D721Med (cell line): ENCODE data around the gene MAD1L1.
A peak's percentile ranks its signal among the peaks of the same experiment; 100 is the strongest.

ENCODE experiments used
- DNase-seq: peaks from one replicate; pipeline ENCODE4 v3.0.0; 2011; ENCODE audit warnings: low spot score; ENCODE audit not compliant: insufficient read length
- FAIRE-seq: peaks from 2 replicates; lab custom pipeline; 2011; peaks lifted over from hg19 to GRCh38; lab: Jason Lieb, UNC
- CTCF ChIP-seq: IDR thresholded peaks from 2 replicates; pipeline ENCODE4 v1.5.1; 2012; ENCODE audit warnings: mild to moderate bottlenecking, control low read depth; ENCODE audit not compliant: insufficient read depth; ENCODE audit errors: missing control alignments

The MAD1L1 gene

GRCh38 chr7:2114926-2115759 lies 117.6 kb downstream of the MAD1L1 start:
- DNase-seq (no peak), FAIRE-seq (no peak)
- TF ChIP-seq CTCF, result no peak

DNA sequence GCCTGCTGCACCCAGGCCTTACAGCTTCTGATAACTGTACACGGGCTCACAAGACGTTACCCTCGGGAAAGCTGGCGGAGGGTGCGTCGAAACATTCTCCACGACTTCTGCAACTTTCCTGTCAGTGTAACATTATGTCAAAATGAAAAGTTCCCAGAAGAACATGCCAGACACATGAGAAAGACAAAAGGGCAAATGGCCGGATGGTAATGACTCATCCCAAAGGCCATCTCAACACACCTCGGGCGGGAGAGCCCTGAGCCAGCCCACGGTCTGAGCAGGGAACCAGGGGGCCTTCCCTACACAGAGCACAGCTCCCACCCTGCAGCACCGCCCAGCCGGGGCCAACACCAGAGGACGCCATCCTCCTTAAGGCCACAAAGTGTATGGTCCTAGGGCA lies 118.7 kb downstream of the MAD1L1 start:
- FAIRE-seq (no peak), DNase-seq (no peak)
- no peak for TF ChIP-seq CTCF

DNA sequence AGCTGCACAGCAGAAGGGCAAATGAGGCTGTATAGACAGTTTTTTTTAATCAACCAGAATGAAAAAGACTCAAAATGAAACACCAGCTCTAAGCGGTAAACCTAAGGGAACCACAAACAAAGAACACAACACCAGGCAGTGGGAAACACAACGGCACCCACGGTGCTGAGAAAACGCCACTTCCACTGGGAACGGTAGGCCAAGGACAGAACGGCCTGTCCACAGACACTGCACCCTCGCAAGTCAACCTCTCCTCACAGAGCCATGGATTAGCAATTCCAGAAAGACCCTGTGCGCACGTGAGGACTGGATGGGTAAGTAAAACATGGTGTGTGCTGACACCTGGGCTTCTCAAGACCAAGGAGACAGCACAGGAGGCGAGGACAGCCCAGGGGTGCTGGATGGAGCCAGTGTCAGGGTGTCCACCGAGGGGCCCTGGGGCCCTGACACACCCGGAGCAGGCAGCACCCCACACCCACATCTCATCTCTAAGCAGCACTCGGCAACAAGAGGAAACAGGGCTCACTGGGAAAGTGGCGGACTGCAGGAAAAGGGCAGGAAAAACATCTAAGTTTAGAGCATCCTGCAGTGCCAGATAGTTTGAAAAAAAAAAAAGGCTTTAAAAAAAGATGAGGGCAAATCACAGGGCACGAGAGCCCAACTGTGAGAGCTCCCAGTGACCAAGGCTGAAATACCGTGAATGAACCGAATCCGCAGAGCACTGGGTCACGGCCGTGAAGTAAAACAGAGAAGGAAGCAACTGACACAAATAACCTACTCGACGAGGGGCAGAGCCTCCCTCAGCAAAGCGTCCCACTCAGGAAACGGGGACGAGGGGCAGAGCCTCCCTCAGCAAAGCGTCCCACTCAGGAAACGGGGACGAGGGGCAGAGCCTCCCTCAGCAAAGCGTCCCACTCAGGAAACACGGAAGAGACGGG lies 120.2 kb downstream of the MAD1L1 start:
- TF ChIP-seq CTCF, result no peak
- DNase-seq, result no peak
- FAIRE-seq, result no peak

GRCh38 chr7:2111568-2111967 lies 121.2 kb downstream of the MAD1L1 start:
- TF ChIP-seq CTCF, result no peak
- DNase-seq, result no peak
- FAIRE-seq, result no peak

DNA sequence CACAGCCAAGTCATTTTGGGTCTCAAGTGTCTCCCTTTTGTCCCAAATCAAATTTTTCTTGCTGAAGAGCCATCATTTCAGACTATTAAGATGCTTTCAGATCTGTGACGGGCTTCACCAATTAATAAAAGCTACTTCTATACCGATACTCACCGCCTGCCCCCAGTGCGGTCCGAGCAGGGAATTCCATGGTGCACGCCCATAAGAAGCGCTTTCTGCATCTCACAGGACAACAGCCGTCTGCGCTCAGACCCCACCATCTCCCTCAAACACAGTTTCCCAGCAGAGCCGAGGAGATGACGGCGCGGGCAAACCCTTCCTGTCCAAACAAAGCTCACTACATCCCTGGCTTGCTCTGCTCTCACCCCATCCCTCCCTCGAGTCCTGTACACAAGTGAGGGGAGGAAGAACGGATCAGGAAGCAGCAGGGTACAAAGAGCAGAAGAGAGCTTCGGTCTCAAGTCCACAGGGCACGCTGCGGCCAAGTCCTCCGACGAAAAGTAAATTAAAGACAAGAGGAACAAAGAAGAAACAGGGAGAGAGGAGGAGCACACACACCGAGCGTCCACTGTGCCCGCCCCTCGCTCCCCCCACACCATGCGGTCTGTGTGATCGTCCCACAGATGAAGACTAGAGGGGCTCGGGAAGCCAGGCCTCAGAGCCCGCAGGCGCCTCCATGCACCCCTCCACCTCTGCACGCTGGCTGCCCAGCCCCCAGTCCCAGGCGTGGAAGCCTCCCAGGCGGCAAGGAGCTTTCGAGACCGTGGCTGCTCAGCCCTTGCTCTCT lies 121.9 kb downstream of the MAD1L1 start:
- DNase-seq, result no peak
- no peak for FAIRE-seq
- no peak for TF ChIP-seq CTCF

DNA sequence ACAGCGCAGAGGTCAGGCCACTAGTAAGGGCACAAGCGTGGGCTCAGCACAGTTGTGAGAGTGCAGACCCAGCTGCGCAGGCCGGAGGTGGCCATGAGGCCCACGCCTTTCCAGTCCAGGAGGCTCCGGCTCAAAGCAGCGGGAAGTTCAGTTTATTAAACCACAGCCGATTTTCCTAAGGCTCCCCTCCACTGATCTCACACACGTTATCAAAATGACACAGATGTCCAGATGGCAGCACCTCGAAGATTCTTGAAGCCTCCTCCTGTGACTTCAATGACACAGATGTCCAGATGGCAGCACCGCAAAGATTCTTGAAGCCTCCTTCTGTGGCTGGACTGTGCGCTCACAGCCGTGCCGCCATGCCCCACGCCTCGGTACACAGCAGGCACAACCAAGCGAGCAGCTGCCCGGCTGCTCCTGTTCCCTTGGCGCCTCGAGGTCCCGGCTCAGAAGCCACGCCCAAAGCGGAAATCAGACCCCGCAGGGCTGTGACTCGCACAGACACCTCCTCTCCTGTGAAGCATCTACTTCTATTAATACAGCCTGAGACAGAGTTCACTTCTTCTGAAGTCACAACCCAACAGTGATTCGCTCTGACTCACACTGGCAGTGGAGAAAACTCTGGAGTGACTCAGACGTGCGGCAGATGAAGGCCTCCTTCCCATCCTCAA lies 122.7 kb downstream of the MAD1L1 start:
- DNase-seq (peak; percentile 79), FAIRE-seq (no peak)
- TF ChIP-seq CTCF, result no peak
